ENCODE measurements around the gene TMEM35B.
"Not testable (repeated sequence)": the region's sequence is repeated elsewhere in the genome, so short reads cannot be mapped to it uniquely, and the experiment has no call there.

DNA sequence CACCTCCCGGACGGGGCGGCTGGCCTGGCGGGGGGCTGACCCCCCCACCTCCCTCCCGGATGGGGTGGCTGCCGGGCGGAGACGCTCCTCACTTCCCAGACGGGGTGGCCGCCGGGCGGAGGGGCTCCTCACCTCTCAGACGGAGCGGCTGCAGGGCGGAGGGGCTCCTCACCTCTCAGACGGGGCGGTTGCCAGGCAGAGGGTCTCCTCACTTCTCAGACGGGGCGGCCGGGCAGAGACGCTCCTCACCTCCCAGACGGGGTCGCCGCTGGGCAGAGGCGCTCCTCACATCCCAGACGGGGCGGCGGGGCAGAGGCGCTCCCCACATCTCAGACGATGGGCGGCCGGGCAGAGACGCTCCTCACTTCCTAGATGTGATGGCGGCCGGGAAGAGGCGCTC is 17.5 kb downstream of the TMEM35B start:
- not testable (repeated sequence) for TF ChIP-seq EZH2phosphoT487 (IDR thresholded peaks at IDR 0.05; ENCODE audit: borderline replicate concordance)
- TF ChIP-seq, protein P1, sequence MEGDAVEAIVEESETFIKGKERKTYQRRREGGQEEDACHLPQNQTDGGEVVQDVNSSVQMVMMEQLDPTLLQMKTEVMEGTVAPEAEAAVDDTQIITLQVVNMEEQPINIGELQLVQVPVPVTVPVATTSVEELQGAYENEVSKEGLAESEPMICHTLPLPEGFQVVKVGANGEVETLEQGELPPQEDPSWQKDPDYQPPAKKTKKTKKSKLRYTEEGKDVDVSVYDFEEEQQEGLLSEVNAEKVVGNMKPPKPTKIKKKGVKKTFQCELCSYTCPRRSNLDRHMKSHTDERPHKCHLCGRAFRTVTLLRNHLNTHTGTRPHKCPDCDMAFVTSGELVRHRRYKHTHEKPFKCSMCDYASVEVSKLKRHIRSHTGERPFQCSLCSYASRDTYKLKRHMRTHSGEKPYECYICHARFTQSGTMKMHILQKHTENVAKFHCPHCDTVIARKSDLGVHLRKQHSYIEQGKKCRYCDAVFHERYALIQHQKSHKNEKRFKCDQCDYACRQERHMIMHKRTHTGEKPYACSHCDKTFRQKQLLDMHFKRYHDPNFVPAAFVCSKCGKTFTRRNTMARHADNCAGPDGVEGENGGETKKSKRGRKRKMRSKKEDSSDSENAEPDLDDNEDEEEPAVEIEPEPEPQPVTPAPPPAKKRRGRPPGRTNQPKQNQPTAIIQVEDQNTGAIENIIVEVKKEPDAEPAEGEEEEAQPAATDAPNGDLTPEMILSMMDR (conservative IDR thresholded peaks at IDR 0.05; ENCODE audit: low read length) = not testable (repeated sequence)

Measured in Loucy (cell line).